Measurements from ENCODE around the gene ACTR3C. TPM values are rescaled to one million over a fixed set of nuclear protein-coding genes. Genes with fewer than 3 reads are reported as not detected.

ACTR3C gene
- polyA plus RNA-seq, 1 of the 3 experiments (the other 2 are of a cell fraction), result 0.35 TPM

DNA sequence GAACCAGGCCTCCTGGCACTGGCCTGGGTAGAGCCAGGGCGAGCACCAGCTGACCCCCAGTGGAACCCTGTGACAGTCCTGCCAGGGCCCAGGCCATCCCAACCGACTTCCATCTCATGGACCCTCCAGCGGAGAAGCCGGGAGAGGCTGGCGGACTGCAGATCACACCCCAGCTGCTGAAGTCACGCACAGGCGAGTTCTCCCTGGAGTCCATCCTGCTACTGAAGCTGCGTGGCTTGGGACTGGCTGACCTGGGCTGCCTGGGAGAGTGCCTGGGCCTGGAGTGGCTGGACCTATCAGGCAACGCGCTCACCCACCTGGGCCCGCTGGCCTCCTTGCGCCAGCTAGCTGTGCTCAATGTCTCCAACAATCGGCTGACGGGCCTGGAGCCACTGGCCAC lies 13.4 kb upstream of the ACTR3C start:
- no peak overlapping the region for H3K4me2 ChIP-seq
- H3K27ac ChIP-seq (ENCODE audit: low read depth in 2 of 2, low read length in 1 of 2), result no peak overlapping the region
- ChIA-PET POLR2A (no interaction called here), CTCF (interaction anchor here (0.9 to 1.0 kb wide), 2 partner anchors 13 to 67 kb away, joined by 3 read pairs; partner anchors contain the start of gene ACTR3C)
- H3K9me2 ChIP-seq, result no peaks in the 10 kb centered on the region
- H3K4me3 ChIP-seq (ENCODE audit: low read depth in 2 of 2, low read length in 1 of 2), result no peak overlapping the region
- no peak overlapping the region for H2AFZ ChIP-seq (ENCODE audit: low read depth)
- WGBS (ENCODE audit: low lambda C conversion rate), result 89% methylated on average over 5 of the region's 14 CpGs
- H3K9me3 ChIP-seq, result no peaks in the 10 kb centered on the region
- peaks cover under 1% of the 10 kb centered on the region; the same call in 1 of the 2 replicates for H3K27me3 ChIP-seq (ENCODE audit: insufficient read depth)
- no peak overlapping the region for H3K9ac ChIP-seq
- DNase-seq, result no peak
- no peaks in the 10 kb centered on the region; a peak in 1 of 4 replicates for H3K4me1 ChIP-seq (ENCODE audit: control insufficient read depth in 1 of 2, insufficient read depth in 2 of 2, low read depth in 1 of 2, low read length in 1 of 2)
- H4K20me1 ChIP-seq (ENCODE audit: insufficient read depth), result no peaks in the 10 kb centered on the region
- TF ChIP-seq ELF1 (IDR thresholded peaks at IDR 0.05), result no peak
- TF ChIP-seq GABPA (IDR thresholded peaks at IDR 0.05; ENCODE audit: low read depth), result no peak
- no peak for TF ChIP-seq MEF2A (IDR thresholded peaks at IDR 0.05; ENCODE audit: borderline replicate concordance, low read depth)
- TF ChIP-seq NRF1 (IDR thresholded peaks at IDR 0.05; ENCODE audit: low read depth, low read length), result no peak
- no peak for TF ChIP-seq YY1 (IDR thresholded peaks at IDR 0.05; ENCODE audit: low read depth)
- TF ChIP-seq EZH2phosphoT487 (IDR thresholded peaks at IDR 0.05; ENCODE audit: borderline replicate concordance, low read depth), result no peak
- no peak for TF ChIP-seq FOSL2 (IDR thresholded peaks at IDR 0.05; ENCODE audit: borderline replicate concordance, low read depth)
- no peak for TF ChIP-seq GATA2 (CRISPR knock-in tag; IDR thresholded peaks at IDR 0.05)
- TF ChIP-seq SMC3 (IDR thresholded peaks at IDR 0.05; ENCODE audit: low read depth, low read length), result no peak
- TF ChIP-seq, protein P1, sequence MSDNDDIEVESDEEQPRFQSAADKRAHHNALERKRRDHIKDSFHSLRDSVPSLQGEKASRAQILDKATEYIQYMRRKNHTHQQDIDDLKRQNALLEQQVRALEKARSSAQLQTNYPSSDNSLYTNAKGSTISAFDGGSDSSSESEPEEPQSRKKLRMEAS (IDR thresholded peaks at IDR 0.05; ENCODE audit: low read depth), result no peak
- TF ChIP-seq TEAD4 (IDR thresholded peaks at IDR 0.05; ENCODE audit: borderline replicate concordance, insufficient read depth), result no peak
- H3K79me2 ChIP-seq (ENCODE audit: insufficient read depth), result no peaks in the 10 kb centered on the region
- H3F3A ChIP-seq (replicated peaks; ENCODE audit: insufficient read depth), result no peaks in the 10 kb centered on the region
- no peaks in the 10 kb centered on the region for H3K36me3 ChIP-seq (replicated peaks in 1 of 2; ENCODE audit: control insufficient read depth in 1 of 2, insufficient read depth in 2 of 2, low read length in 1 of 2)

DNA sequence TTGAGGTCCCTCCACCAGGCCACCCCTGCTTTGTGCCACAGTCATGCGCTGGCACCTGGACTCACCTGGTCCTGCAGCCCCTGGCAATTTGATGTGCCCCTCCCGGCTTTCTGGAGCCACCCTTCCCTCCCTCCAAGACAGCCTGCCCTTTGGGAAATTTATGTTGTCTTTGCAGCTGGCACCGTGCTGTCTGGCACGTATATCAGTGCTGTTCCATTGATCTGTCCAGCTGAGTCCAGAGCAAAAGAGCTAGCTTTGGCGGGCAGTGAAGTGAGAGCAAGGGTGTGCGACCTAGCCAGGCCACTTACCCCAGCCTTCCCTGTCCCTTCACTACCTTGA lies 12.4 kb upstream of the ACTR3C start:
- Histone ChIP-seq H3K27me3 (ENCODE audit: insufficient read depth) (no peaks in the 10 kb centered on the region), H3K79me2 (ENCODE audit: insufficient read depth) (no peaks in the 10 kb centered on the region), H3K36me3 (replicated peaks in 1 of 2; ENCODE audit: control insufficient read depth in 1 of 2, insufficient read depth in 2 of 2, low read length in 1 of 2) (no peaks in the 10 kb centered on the region), H3K27ac (ENCODE audit: low read depth in 2 of 2, low read length in 1 of 2) (no peak overlapping the region), H3F3A (replicated peaks; ENCODE audit: insufficient read depth) (no peaks in the 10 kb centered on the region), H4K20me1 (ENCODE audit: insufficient read depth) (no peaks in the 10 kb centered on the region), H3K9me3 (no peaks in the 10 kb centered on the region), H3K4me1 (ENCODE audit: control insufficient read depth in 1 of 2, insufficient read depth in 2 of 2, low read depth in 1 of 2, low read length in 1 of 2) (no peaks in the 10 kb centered on the region; a peak in 1 of 4 replicates), H2AFZ (ENCODE audit: low read depth) (no peak overlapping the region), H3K9me2 (no peaks in the 10 kb centered on the region), H3K4me2 (no peak overlapping the region), H3K9ac (no peak overlapping the region), H3K4me3 (ENCODE audit: low read depth in 2 of 2, low read length in 1 of 2) (no peak overlapping the region)
- 72% methylated on average over 5 of the region's 6 CpGs for WGBS (ENCODE audit: low lambda C conversion rate)
- CTCF ChIA-PET, result interaction anchor here (1.0 to 1.3 kb wide), 2 partner anchors 14 to 68 kb away, joined by 3 read pairs; no protein-coding TSS in a partner anchor
- POLR2A ChIA-PET, result interaction anchor here (1.0 to 1.1 kb wide), 2 partner anchors 12 to 33 kb away, joined by 4 read pairs; partner anchors contain the start of genes ACTR3C, LRRC61 and REPIN1
- no peak for TF ChIP-seq POLR2AphosphoS5 (IDR thresholded peaks at IDR 0.05; ENCODE audit: low read depth, low read length)
- TF ChIP-seq EZH2phosphoT487 (IDR thresholded peaks at IDR 0.05; ENCODE audit: borderline replicate concordance, low read depth), result no peak
- no peak for TF ChIP-seq ELF1 (IDR thresholded peaks at IDR 0.05)
- TF ChIP-seq SIN3A (IDR thresholded peaks at IDR 0.05; ENCODE audit: borderline replicate concordance, low read depth, low read length), result no peak
- no peak for TF ChIP-seq FOXM1 (IDR thresholded peaks at IDR 0.05; ENCODE audit: low read depth)
- TF ChIP-seq GABPA (IDR thresholded peaks at IDR 0.05; ENCODE audit: low read depth), result no peak
- TF ChIP-seq, protein P2, sequence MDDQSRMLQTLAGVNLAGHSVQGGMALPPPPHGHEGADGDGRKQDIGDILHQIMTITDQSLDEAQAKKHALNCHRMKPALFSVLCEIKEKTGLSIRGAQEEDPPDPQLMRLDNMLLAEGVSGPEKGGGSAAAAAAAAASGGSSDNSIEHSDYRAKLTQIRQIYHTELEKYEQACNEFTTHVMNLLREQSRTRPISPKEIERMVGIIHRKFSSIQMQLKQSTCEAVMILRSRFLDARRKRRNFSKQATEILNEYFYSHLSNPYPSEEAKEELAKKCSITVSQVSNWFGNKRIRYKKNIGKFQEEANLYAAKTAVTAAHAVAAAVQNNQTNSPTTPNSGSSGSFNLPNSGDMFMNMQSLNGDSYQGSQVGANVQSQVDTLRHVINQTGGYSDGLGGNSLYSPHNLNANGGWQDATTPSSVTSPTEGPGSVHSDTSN (IDR thresholded peaks at IDR 0.05), result no peak
- no peak for TF ChIP-seq RFX5 (IDR thresholded peaks at IDR 0.05; ENCODE audit: low read length)
- TF ChIP-seq NRF1 (IDR thresholded peaks at IDR 0.05; ENCODE audit: low read depth, low read length), result no peak
- TF ChIP-seq, protein P3, sequence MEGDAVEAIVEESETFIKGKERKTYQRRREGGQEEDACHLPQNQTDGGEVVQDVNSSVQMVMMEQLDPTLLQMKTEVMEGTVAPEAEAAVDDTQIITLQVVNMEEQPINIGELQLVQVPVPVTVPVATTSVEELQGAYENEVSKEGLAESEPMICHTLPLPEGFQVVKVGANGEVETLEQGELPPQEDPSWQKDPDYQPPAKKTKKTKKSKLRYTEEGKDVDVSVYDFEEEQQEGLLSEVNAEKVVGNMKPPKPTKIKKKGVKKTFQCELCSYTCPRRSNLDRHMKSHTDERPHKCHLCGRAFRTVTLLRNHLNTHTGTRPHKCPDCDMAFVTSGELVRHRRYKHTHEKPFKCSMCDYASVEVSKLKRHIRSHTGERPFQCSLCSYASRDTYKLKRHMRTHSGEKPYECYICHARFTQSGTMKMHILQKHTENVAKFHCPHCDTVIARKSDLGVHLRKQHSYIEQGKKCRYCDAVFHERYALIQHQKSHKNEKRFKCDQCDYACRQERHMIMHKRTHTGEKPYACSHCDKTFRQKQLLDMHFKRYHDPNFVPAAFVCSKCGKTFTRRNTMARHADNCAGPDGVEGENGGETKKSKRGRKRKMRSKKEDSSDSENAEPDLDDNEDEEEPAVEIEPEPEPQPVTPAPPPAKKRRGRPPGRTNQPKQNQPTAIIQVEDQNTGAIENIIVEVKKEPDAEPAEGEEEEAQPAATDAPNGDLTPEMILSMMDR (IDR thresholded peaks at IDR 0.05), result no peak
- TF ChIP-seq FOSL2 (IDR thresholded peaks at IDR 0.05; ENCODE audit: borderline replicate concordance, low read depth), result no peak
- no peak for TF ChIP-seq RXRA (IDR thresholded peaks at IDR 0.05; ENCODE audit: borderline replicate concordance, low read depth)
- no peak for TF ChIP-seq RAD21 (IDR thresholded peaks at IDR 0.05; ENCODE audit: low read length)
- TF ChIP-seq, protein P4, sequence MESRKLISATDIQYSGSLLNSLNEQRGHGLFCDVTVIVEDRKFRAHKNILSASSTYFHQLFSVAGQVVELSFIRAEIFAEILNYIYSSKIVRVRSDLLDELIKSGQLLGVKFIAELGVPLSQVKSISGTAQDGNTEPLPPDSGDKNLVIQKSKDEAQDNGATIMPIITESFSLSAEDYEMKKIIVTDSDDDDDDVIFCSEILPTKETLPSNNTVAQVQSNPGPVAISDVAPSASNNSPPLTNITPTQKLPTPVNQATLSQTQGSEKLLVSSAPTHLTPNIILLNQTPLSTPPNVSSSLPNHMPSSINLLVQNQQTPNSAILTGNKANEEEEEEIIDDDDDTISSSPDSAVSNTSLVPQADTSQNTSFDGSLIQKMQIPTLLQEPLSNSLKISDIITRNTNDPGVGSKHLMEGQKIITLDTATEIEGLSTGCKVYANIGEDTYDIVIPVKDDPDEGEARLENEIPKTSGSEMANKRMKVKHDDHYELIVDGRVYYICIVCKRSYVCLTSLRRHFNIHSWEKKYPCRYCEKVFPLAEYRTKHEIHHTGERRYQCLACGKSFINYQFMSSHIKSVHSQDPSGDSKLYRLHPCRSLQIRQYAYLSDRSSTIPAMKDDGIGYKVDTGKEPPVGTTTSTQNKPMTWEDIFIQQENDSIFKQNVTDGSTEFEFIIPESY (IDR thresholded peaks at IDR 0.05; ENCODE audit: borderline replicate concordance, low read depth), result no peak
- no peak for TF ChIP-seq JUND (IDR thresholded peaks at IDR 0.05)
- TF ChIP-seq RCOR1 (IDR thresholded peaks at IDR 0.05; ENCODE audit: low read length), result no peak
- TF ChIP-seq, protein P5, sequence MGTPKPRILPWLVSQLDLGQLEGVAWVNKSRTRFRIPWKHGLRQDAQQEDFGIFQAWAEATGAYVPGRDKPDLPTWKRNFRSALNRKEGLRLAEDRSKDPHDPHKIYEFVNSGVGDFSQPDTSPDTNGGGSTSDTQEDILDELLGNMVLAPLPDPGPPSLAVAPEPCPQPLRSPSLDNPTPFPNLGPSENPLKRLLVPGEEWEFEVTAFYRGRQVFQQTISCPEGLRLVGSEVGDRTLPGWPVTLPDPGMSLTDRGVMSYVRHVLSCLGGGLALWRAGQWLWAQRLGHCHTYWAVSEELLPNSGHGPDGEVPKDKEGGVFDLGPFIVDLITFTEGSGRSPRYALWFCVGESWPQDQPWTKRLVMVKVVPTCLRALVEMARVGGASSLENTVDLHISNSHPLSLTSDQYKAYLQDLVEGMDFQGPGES (IDR thresholded peaks at IDR 0.05; ENCODE audit: low read depth, low read length), result no peak
- TF ChIP-seq, protein P1 (IDR thresholded peaks at IDR 0.05; ENCODE audit: low read depth), result no peak
- DNase-seq, result no peak
